A549 (cell line): ENCODE data around the gene PIH1D1.

Experiments used
- BHLHE40 ChIP-seq: IDR thresholded peaks from 2 replicates; pipeline ENCODE4 v1.6.1; 2012; ENCODE audit warnings: low read depth, low read length, inconsistent platforms
- JUNB ChIP-seq: fragments of >200 bp; sonication (Bioruptor Twin); formaldehyde crosslinking; IDR thresholded peaks from 2 replicates; pipeline ENCODE4 v1.6.1; 2016
- NR3C1 ChIP-seq: fragments of >200 bp; sonication (Bioruptor Twin); formaldehyde crosslinking; IDR thresholded peaks from 3 replicates; pipeline ENCODE4 v1.6.1; 2017
- POLR2A ChIP-seq: IDR thresholded peaks from 2 replicates; pipeline ENCODE4 v1.6.1; 2012; ENCODE audit warnings: mild to moderate bottlenecking, low read length
- TF ChIP-seq, protein P1 (sequence below): fragments of >200 bp; sonication (Bioruptor Twin); formaldehyde crosslinking; IDR thresholded peaks from 3 replicates; pipeline ENCODE4 v1.5.1; 2016
- TF ChIP-seq, protein P2 (sequence below): IDR thresholded peaks from 2 replicates; pipeline ENCODE4 v1.6.1; 2012
- TF ChIP-seq, protein P3 (sequence below): IDR thresholded peaks from 2 replicates; pipeline ENCODE4 v1.6.1; 2012
- TF ChIP-seq, protein P4 (sequence below): fragments of 200-600 bp; sonication (generic); IDR thresholded peaks from 2 replicates; pipeline ENCODE4 v1.6.1; 2016; ENCODE audit warnings: antibody characterized with exemption, mild to moderate bottlenecking, moderate library complexity

DNA sequence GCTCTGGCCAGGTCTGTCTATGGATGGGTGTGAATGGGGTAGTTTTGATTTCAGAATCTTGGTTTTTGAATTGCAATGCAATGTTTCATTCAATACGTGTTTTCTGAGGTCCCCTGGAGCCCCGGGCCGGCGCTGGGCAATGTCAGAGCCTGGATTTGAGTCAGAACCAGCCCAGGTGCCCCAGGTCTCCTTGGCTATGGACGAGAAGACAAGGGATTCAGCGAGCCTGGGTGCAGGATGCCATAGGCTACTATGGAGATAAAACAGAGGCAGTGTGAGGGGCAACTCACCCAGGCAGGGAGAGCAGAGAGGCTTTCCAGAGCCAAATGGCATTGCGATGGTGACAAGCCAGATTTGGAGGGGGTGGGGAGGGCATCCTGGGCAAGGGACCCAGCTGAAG is 34.6 kb upstream of the PIH1D1 start:
- TF ChIP-seq, protein P1, sequence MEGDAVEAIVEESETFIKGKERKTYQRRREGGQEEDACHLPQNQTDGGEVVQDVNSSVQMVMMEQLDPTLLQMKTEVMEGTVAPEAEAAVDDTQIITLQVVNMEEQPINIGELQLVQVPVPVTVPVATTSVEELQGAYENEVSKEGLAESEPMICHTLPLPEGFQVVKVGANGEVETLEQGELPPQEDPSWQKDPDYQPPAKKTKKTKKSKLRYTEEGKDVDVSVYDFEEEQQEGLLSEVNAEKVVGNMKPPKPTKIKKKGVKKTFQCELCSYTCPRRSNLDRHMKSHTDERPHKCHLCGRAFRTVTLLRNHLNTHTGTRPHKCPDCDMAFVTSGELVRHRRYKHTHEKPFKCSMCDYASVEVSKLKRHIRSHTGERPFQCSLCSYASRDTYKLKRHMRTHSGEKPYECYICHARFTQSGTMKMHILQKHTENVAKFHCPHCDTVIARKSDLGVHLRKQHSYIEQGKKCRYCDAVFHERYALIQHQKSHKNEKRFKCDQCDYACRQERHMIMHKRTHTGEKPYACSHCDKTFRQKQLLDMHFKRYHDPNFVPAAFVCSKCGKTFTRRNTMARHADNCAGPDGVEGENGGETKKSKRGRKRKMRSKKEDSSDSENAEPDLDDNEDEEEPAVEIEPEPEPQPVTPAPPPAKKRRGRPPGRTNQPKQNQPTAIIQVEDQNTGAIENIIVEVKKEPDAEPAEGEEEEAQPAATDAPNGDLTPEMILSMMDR, result no peak
- TF ChIP-seq, protein P2, sequence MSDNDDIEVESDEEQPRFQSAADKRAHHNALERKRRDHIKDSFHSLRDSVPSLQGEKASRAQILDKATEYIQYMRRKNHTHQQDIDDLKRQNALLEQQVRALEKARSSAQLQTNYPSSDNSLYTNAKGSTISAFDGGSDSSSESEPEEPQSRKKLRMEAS, result no peak
- TF ChIP-seq NR3C1 (no peak), JUNB (no peak), POLR2A (no peak), BHLHE40 (no peak)
- TF ChIP-seq, protein P3, sequence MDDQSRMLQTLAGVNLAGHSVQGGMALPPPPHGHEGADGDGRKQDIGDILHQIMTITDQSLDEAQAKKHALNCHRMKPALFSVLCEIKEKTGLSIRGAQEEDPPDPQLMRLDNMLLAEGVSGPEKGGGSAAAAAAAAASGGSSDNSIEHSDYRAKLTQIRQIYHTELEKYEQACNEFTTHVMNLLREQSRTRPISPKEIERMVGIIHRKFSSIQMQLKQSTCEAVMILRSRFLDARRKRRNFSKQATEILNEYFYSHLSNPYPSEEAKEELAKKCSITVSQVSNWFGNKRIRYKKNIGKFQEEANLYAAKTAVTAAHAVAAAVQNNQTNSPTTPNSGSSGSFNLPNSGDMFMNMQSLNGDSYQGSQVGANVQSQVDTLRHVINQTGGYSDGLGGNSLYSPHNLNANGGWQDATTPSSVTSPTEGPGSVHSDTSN, result no peak
- TF ChIP-seq, protein P4, sequence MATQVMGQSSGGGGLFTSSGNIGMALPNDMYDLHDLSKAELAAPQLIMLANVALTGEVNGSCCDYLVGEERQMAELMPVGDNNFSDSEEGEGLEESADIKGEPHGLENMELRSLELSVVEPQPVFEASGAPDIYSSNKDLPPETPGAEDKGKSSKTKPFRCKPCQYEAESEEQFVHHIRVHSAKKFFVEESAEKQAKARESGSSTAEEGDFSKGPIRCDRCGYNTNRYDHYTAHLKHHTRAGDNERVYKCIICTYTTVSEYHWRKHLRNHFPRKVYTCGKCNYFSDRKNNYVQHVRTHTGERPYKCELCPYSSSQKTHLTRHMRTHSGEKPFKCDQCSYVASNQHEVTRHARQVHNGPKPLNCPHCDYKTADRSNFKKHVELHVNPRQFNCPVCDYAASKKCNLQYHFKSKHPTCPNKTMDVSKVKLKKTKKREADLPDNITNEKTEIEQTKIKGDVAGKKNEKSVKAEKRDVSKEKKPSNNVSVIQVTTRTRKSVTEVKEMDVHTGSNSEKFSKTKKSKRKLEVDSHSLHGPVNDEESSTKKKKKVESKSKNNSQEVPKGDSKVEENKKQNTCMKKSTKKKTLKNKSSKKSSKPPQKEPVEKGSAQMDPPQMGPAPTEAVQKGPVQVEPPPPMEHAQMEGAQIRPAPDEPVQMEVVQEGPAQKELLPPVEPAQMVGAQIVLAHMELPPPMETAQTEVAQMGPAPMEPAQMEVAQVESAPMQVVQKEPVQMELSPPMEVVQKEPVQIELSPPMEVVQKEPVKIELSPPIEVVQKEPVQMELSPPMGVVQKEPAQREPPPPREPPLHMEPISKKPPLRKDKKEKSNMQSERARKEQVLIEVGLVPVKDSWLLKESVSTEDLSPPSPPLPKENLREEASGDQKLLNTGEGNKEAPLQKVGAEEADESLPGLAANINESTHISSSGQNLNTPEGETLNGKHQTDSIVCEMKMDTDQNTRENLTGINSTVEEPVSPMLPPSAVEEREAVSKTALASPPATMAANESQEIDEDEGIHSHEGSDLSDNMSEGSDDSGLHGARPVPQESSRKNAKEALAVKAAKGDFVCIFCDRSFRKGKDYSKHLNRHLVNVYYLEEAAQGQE, result no peak
